KOPT-K1 (cell line): ENCODE results near the gene LPGAT1.

Experiments used
- H3K27ac ChIP-seq: fragments of 200-600 bp; sonication (generic); 2 replicates; pipeline ENCODE4 v1.5.1; 2016; ENCODE audit warnings: antibody characterized with exemption, mild to moderate bottlenecking, low read depth, low read length; ENCODE audit not compliant: poor library complexity, severe bottlenecking
- H3K36me3 ChIP-seq: fragments of 200-600 bp; sonication (generic); 2 replicates; pipeline ENCODE4 v1.5.1; 2017; ENCODE audit warnings: antibody characterized with exemption, mild to moderate bottlenecking, low read length, moderate library complexity; ENCODE audit not compliant: insufficient read depth
- H3K9me3 ChIP-seq: fragments of 200-600 bp; sonication (generic); 2 replicates; pipeline ENCODE4 v1.5.1; 2017; ENCODE audit warnings: antibody characterized with exemption, low read length, mild to moderate bottlenecking; ENCODE audit not compliant: insufficient read depth, poor library complexity, severe bottlenecking

LPGAT1 gene

GRCh38 chr1:211756471-211757020 lies 74.0 kb downstream of the LPGAT1 start:
- Histone ChIP-seq H3K9me3 (peaks cover 10% of the 10 kb centered on the region), H3K27ac (no peak overlapping the region), H3K36me3 (no peaks in the 10 kb centered on the region)

- H3K9me3 ChIP-seq: peaks cover 10% of the 10 kb centered on the region
These were observed 76.8 kb downstream of the LPGAT1 start for GRCh38 chr1:211753649-211754251.

GRCh38 chr1:211752951-211753486 lies 77.5 kb downstream of the LPGAT1 start:
- Histone ChIP-seq H3K27ac (no peak overlapping the region), H3K36me3 (0 out of 2 replicates have a peak, but pooled peaks cover 7% of the 10 kb centered on the region), H3K9me3 (peaks cover 5% of the 10 kb centered on the region)

More at GRCh38 chr1:211753649-211754251, 76.8 kb downstream of the LPGAT1 start:
- Histone ChIP-seq H3K27ac (no peak overlapping the region), H3K36me3 (0 out of 2 replicates have a peak, but pooled peaks cover 6% of the 10 kb centered on the region)

GRCh38 chr1:211752317-211752716 lies 78.2 kb downstream of the LPGAT1 start:
- Histone ChIP-seq H3K36me3 (0 out of 2 replicates have a peak, but pooled peaks cover 7% of the 10 kb centered on the region), H3K9me3 (no peaks in the 10 kb centered on the region), H3K27ac (no peak overlapping the region)

GRCh38 chr1:211751438-211751837 lies 79.1 kb downstream of the LPGAT1 start:
- Histone ChIP-seq H3K36me3 (0 out of 2 replicates have a peak, but pooled peaks cover 7% of the 10 kb centered on the region), H3K27ac (no peak overlapping the region), H3K9me3 (no peaks in the 10 kb centered on the region)

GRCh38 chr1:211750599-211750998 lies 80.0 kb downstream of the LPGAT1 start:
- 0 out of 2 replicates have a peak, but pooled peaks cover 7% of the 10 kb centered on the region for H3K36me3 ChIP-seq
- H3K9me3 ChIP-seq: no peaks in the 10 kb centered on the region
- H3K27ac ChIP-seq: no peak overlapping the region

GRCh38 chr1:211749251-211749650 lies 81.3 kb downstream of the LPGAT1 start:
- Histone ChIP-seq H3K9me3 (no peaks in the 10 kb centered on the region), H3K36me3 (0 out of 2 replicates have a peak, but pooled peaks cover 7% of the 10 kb centered on the region), H3K27ac (no peak overlapping the region)

- Histone ChIP-seq H3K9me3 (no peaks in the 10 kb centered on the region), H3K36me3 (0 out of 2 replicates have a peak, but pooled peaks cover 7% of the 10 kb centered on the region), H3K27ac (no peak overlapping the region)
These were observed 81.8 kb downstream of the LPGAT1 start for GRCh38 chr1:211748810-211749209.

GRCh38 chr1:211742889-211743529 lies 87.6 kb downstream of the LPGAT1 start:
- Histone ChIP-seq H3K9me3 (no peaks in the 10 kb centered on the region), H3K27ac (no peak overlapping the region)

GRCh38 chr1:211742272-211742671 lies 88.3 kb downstream of the LPGAT1 start:
- Histone ChIP-seq H3K9me3 (no peaks in the 10 kb centered on the region), H3K36me3 (no peaks in the 10 kb centered on the region), H3K27ac (no peak overlapping the region)

More at GRCh38 chr1:211742889-211743529, 87.6 kb downstream of the LPGAT1 start:
- H3K36me3 ChIP-seq: no peaks in the 10 kb centered on the region

GRCh38 chr1:211741788-211742187 lies 88.8 kb downstream of the LPGAT1 start:
- Histone ChIP-seq H3K36me3 (no peaks in the 10 kb centered on the region), H3K9me3 (no peaks in the 10 kb centered on the region), H3K27ac (no peak overlapping the region)

GRCh38 chr1:211741116-211741515 lies 89.4 kb downstream of the LPGAT1 start:
- H3K27ac ChIP-seq: no peak overlapping the region

GRCh38 chr1:211739671-211740411 lies 90.7 kb downstream of the LPGAT1 start:
- Histone ChIP-seq H3K36me3 (no peaks in the 10 kb centered on the region), H3K9me3 (no peaks in the 10 kb centered on the region), H3K27ac (peak overlapping the region; percentile 74)

More at GRCh38 chr1:211741116-211741515, 89.4 kb downstream of the LPGAT1 start:
- no peaks in the 10 kb centered on the region for H3K9me3 ChIP-seq
- H3K36me3 ChIP-seq: no peaks in the 10 kb centered on the region

GRCh38 chr1:211738691-211739301 lies 91.8 kb downstream of the LPGAT1 start:
- no peaks in the 10 kb centered on the region for H3K9me3 ChIP-seq
- H3K27ac ChIP-seq: peak overlapping the region; percentile 74
- H3K36me3 ChIP-seq: no peaks in the 10 kb centered on the region
